HG03159 (cell line): ENCODE results near the gene TLX1.
"Not testable (repeated sequence)": the region's sequence is repeated elsewhere in the genome, so short reads cannot be mapped to it uniquely, and the experiment has no call there.

Experiments
- ATAC-seq: cut with Tn5 transposase; IDR thresholded peaks from one replicate; pipeline ENCODE4 v1.9.1; 2021; ENCODE audit warnings: mild to moderate bottlenecking, moderate library complexity; ENCODE audit not compliant: unreplicated experiment

TLX1 gene

GRCh38 chr10:101146392-101147251 lies 15.5 kb downstream of the TLX1 start:
- ATAC-seq, result no peak

DNA sequence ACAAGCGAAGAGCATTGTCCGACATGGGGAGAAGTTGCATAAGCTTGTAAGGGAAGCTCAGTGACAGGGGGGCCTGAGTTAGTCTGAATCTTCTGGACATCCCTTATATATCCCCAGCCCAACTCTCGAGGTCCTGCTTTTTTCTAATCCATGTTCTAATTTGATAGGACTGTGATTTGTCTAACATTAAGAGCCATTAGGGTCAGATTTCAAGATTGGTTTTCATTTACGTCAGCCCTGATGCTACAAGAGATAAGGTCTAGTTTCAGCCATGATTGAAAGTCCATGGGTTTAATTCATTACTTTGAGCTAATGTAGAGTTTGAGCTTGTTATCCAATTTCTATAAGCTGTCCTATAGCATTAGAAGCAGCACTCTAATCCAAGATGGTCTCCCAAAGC lies 20.3 kb downstream of the TLX1 start:
- ATAC-seq, result no peak

DNA sequence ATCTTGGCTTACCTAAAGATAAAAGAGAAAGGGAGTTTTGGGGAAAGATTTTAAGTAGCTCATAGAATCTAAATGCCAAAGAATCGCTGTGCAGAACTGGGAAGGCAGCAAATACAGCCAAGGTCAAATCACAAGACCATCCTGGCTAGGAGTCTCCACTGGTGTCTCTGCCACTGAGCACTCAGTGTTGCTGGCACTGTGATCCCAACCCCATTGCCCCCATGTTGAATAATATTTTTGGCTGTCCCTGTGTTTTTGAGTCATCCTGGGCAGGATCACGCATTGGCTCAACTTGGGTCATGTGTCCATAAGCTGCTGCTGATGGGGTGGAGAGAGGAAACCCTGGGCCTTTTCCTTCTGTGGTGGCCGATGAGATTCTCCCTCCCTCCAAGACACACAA lies 21.2 kb downstream of the TLX1 start:
- no peak for ATAC-seq

DNA sequence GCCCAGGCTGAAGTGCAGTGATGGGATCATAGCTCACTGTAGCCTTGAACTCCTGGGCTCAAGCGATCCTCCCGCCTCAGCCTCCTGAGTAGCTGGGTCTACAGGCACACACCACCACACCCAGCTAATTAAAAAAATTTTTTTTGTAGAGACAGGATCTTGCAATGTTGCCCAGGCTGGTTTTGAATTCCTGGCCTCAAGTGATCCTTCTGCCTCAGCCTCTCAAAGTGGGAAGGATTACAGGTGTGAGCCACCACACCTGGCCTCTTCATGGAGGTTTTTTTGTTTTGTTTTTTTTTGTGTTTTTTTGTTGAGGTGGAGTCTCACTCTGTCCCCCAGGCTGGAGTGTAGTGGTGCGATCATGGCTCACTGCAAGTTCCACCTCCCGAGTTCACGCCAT lies 23.4 kb downstream of the TLX1 start:
- not testable (repeated sequence) for ATAC-seq

DNA sequence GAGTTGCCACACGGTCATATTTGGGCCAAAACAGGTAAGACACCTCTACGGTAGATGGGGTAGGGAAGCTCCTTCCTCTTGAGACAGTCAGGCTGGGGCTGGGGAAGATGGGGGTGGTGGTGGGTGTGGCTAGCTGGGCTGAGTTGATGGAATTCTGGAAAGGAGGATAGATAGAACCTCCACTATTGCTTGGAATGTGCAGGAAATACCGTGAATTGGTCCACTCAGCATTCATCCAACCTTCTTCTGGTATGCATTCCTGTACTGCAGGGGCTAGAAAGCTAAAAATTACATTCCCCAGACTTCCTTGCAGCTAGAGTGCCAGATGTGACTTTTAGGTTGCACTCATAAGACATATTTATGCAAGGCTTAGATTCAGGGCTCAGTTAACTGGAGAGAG lies 24.8 kb downstream of the TLX1 start:
- ATAC-seq, result no peak

DNA sequence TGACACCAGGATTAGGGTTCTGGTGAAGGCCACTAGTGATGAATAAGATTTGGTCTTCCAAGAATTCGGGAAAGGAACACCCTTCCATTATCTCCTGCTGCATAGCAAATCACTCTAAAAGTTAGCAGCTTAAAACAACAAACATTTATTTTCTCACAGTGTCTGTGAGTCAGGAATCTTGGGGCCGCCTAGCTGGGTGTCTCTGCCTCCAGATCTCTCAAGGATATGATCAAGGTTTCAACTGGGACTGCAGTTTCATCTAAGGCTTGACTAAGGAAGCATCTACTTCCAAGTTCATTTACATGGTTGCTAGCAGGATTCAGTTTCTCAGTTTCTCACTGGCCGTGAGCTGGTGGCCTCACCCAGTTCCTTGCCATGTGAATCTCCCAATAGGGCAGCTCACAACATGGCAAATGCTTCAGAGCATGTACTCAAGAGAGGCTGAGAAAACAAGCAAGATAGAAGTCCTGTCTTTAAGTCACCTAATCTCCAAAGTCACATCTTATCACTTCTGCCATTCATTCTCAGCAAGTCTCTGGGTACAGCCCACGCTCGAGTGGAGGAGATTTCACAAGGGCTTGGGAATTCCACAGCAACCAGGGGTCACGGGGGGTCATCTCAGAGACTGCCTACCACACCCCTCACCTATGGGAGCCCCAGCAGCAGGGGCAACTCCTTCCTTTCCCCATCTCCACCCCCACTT lies 26.8 kb downstream of the TLX1 start:
- ATAC-seq, result no peak

DNA sequence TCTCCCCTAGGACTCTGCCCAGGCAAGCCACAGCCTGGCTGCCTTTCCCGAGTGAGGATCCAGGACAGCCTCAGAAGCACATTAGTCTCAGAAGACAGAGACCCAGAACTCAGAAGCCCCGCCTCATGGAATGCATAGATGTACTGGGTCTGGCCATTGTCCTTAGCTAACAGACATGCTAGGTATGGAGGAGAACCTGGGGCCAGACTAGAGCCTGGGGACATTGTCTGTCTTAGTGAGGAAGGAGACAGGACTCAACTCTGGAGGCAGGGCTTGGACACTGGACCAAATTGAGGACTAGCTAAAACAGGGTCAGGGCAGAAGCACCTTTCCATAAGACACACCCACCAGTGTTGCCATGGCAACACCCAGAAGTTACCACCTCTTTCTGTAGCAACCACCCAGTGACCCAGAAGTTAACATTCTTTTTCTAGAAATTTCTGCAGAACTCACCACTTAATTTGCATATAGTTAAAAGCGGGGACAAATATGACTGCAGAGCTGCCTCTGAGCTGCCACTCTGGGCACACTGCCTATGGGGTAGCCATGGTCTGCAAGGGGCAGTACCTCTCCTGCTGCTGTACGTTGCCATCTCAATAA lies 27.5 kb downstream of the TLX1 start:
- no peak for ATAC-seq

GRCh38 chr10:101161494-101162299 lies 30.6 kb downstream of the TLX1 start:
- no peak for ATAC-seq

DNA sequence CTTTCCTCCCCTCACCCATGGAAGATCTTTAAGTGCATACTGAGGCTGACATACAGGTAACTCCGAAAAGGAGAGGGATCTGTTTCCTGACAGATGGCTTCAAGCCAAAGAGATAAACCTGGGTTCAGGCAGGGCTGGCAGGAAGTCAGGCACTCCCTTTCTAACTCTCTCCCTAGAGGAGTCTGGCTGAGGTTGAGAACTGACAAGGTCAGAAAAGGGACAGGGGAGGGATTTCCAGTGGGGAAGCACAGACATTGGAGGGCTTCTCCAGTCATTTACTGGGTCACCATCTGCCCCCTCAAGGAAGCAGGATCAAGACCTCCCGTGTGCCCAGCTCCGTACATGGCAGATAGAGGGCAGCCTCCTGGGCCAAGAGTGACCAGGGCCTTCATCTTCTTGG lies 31.6 kb downstream of the TLX1 start:
- ATAC-seq, result no peak

DNA sequence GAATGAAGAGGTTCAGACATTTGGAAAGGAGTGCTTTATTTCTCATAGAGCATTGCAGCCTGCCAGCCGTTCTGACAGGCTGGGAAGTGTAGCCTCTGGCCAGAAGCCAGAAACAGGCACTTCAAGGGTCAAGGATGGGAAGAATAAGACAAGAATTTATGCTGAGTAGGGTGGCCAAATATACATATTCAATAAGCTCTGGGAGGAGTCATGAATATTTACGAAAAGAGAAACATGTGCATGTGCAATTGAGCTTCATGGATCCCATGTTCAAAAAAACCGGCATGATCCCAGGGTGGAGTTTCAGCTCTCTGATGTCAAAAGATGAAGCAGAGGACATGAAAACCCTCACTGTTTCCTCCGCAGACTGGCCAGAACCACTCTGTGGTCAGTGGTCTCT lies 32.9 kb downstream of the TLX1 start:
- no peak for ATAC-seq

DNA sequence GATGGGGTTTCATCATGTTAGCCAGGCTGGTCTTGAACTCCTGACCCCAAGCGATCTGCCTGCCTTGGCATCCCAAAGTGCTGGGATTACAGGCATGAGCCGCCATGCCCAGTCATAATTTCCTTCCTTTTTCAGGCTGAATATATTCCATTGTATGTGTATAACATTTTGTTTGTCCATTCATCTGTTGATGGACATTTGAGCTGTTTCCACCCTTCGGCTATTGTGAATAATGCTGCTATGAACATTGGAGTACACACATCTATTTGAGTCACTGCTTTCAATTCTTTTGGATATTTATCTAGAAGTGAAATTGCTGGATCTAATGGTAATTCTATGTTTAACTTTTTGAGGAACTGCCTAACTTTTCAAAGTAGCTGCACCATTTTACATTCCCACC lies 34.6 kb downstream of the TLX1 start:
- no peak for ATAC-seq

- no peak for ATAC-seq
These were observed 35.3 kb downstream of the TLX1 start for GRCh38 chr10:101166430-101166829.

DNA sequence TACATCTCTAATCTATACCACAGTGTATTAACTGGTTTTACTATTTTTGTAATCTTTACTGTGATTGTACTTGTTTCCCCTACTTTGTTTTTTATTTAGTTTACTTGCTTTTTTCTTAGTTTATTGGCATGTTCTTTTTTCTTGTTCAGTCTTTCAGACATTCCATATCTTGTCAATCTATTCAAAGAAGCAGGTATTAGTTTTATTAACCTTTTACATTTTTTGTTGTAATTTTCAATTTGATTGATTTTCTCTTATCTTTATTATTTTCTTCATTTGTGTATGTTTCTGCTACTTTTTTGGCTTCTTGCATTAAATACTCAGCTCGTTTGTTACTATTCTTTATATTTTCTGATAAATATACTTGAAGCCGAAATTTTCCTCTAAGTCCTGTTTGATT lies 41.6 kb downstream of the TLX1 start:
- ATAC-seq, result no peak

DNA sequence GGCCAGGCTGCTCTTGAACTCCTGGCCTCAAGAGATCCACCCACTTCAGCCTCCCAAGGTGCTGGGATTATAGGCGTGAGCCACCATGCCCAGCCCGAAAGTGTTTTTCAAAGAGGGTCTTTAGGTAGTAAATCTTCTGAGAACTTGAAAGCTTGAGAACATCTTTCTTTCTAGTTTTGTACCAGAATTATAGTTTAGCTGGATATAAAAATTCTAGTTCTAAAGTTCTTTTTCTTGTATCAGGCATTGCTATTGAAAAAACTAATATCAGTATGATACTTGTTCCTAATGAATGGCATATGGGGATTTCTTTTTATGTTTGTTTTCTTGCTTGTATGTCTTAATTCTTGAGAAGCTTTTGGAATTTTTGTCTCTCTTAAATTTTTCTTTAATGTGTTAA lies 43.2 kb downstream of the TLX1 start:
- no peak for ATAC-seq

DNA sequence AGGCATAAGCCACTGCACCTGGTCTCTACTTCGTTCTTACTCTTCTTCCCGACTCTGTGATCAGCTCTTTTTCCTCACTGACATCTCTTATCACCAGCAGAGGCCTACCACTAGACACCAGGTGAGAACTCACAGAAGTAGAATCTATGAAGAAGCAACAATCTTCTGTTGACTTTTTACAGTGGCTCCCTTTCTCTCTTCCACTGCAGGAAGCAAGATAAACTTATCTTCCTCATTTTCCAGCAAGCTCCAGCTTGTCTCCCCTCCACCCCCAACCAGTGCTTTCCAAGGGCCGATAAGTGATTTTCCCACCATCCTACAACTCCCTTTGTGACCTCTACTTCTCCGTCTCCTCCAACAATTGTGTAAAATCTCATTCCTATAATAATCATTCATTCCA lies 45.5 kb downstream of the TLX1 start:
- ATAC-seq, result no peak

DNA sequence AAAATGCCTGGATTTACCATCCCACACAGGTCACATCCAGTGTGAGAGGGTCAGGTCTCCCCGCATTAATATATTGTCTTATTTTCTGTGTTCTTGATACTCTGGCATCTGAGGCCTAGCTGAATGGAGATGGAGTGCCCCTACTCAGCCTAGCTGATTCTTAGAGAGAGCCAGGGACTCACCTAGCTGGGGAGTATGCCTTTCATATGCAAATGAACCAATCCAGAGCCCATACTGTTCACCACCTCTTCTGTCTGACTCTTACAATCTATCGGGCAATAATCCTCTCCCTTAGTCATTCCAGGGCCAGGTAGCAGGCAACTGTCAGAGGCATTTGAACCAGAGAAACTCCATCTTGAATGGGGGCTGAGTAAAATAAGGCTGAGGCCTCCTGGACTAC lies 51.8 kb downstream of the TLX1 start:
- ATAC-seq, result no peak

- no peak for ATAC-seq
These were observed 52.5 kb downstream of the TLX1 start for GRCh38 chr10:101183458-101184183.
